WI38 (cell line): ENCODE data around the gene ZNF883.

Experiments
- H3K4me3 ChIP-seq: 2 replicates; pipeline ENCODE4 v1.5.1; 2011; ENCODE audit warnings: low read depth, mild to moderate bottlenecking, control low read depth, low read length
- TF ChIP-seq, protein P1 (sequence below): IDR thresholded peaks from 2 replicates; pipeline ENCODE4 v1.5.1; 2012; ENCODE audit warnings: low read depth, mild to moderate bottlenecking, control low read depth, low read length

ZNF883 gene

DNA sequence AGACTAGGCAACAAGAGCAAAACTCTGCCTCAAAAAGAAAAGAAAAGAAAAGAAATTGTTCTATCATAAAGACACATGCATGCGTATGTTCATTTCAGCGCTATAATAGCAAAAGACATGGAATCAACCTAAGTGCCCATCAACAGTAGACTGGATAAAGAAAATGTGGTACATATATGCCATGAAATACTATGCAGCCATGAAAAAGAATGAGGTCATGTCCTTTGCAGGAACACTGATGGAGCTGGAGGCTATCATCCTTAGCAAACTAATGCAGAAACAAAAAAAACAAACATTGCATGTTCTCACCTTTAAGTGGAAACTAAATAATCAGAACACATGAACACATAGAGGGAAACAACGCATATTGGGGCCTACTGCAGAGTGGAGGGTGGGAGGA lies 6.3 kb upstream of the ZNF883 start:
- H3K4me3 ChIP-seq: no peak overlapping the region
- TF ChIP-seq, protein P1, sequence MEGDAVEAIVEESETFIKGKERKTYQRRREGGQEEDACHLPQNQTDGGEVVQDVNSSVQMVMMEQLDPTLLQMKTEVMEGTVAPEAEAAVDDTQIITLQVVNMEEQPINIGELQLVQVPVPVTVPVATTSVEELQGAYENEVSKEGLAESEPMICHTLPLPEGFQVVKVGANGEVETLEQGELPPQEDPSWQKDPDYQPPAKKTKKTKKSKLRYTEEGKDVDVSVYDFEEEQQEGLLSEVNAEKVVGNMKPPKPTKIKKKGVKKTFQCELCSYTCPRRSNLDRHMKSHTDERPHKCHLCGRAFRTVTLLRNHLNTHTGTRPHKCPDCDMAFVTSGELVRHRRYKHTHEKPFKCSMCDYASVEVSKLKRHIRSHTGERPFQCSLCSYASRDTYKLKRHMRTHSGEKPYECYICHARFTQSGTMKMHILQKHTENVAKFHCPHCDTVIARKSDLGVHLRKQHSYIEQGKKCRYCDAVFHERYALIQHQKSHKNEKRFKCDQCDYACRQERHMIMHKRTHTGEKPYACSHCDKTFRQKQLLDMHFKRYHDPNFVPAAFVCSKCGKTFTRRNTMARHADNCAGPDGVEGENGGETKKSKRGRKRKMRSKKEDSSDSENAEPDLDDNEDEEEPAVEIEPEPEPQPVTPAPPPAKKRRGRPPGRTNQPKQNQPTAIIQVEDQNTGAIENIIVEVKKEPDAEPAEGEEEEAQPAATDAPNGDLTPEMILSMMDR: no peak

DNA sequence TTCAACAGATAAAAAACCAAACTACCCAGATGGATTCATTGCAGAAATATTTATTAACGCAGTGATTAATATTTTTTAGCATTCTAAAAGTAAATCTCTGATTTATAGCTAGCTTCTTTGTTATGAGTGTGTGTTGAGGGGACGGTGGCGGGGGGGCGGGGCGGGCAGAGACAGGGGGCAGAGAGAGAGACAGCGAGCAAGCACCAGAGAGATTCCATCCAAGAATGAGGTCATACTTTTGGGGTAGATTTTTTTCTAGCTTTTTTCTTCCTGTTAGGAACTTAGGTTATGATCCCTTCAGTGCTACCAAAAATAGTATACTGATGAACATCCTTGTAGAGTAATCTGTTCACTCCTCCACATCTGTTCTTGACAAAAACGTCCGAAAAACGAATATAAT lies 500 bp upstream of the ZNF883 start:
- TF ChIP-seq, protein P1: no peak
- peak overlapping the region; percentile 60 for H3K4me3 ChIP-seq

DNA sequence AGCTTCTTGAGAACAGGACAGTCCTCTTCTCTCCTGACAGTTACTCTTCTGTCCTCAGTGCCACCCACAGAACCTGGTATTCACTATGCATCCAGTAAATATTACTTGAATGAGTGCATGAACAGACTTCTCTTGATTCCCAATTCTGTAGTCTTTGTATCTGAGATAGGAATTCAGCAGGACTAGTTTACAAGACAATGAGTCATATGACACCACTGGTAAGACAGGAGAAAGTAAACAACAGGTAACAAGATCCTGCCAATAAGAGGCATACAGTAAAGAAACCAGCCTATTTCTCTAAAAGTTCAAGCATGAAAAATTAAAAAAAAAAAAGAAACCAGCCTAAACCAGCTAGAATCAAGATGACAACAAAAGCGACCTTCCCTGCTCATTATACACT lies 6.2 kb downstream of the ZNF883 start:
- TF ChIP-seq, protein P1: no peak
- no peak overlapping the region for H3K4me3 ChIP-seq

DNA sequence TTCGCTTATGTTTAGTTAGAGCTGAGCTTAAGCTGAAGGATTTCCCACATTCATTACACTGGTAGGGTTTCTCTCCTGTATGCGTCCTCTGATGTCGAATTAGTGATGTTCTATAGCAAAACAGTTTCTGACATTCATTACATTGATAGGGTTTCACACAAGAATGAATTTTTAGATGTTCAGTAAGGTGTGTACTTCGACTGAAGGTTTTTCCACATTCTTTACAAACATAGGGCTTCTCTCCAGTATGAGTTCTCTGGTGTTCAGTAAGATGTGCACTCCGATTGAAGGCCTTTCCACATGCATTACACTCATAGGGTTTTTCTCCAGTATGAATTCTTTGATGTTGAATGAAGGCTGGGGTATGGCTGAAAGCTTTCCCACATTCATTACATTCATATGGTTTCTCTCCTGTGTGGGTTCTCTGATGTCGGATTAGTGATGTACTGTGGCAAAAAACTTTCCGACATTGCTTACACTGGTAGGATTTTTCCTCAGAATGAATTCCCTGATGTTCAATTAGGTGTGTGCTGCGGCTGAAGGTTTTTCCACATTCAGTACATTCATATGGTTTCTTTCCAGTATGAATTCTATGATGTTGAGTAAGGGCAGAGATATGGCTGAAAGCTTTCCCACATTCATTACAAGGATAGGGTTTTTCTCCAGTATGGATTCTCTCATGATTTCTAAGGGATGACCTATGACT lies 14.6 kb downstream of the ZNF883 start:
- H3K4me3 ChIP-seq: no peak overlapping the region
- TF ChIP-seq, protein P1: no peak

DNA sequence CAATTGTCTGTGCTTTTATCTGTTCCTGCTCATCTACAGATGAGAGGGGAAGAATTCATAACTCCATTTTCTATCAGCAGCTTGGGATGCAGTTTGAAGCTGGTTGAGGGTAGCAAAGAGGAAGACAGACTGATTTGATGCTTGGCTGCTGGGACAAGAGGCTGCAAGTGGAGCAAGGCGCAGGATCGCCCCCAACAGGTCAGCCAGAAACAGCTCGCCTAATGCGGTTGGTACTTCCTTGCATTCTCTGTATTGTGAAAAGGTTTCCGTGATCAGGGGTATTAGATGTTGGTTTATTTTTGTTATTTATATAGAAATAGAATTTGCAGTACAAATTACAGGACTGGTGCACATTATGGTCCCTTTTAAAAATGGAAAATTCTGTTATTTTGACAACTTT lies 40.6 kb downstream of the ZNF883 start:
- TF ChIP-seq, protein P1: no peak
- no peak overlapping the region for H3K4me3 ChIP-seq

DNA sequence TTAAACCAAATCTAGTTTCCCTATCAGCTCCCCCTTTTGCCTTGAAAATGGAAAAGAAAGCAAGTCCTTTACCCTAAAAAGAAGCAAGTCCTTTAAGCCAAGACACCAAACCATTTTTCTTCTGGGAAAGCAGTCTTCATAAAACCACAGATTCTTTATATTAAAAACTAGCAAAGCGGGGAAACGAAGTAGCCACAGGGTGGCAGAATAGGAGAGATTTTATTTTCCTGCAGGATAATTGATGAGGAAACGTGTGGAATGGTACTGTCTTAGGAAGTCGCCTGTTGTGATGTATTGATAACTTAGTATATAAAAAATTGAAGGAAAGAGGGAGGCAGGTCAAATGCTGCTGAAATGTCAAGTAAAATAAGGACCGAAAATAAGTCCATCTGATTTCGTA lies 41.1 kb downstream of the ZNF883 start:
- TF ChIP-seq, protein P1: no peak
- no peak overlapping the region for H3K4me3 ChIP-seq

DNA sequence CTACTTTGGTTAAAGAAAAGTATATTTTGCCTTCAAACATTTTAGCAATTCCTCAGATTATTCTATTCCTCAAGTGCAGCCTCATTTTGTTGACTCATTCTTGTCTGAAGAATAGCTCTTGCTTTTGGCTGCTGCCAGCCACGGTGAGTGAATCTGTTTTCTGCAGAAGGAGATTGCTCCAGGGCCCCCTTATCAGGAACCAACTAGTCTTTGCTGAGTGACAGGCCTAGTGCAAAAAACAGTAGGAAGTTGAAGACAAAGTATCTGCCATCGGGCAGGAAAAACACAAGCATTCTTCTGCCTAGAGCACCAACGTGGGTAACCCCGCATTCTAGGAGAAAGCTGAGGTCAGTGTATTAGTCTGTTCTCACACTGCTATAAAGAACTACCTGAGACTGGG lies 42.3 kb downstream of the ZNF883 start:
- TF ChIP-seq, protein P1: no peak
- H3K4me3 ChIP-seq: no peak overlapping the region
